GM19023 (cell line): ENCODE results near the gene DIRAS1.
A peak's percentile ranks its signal among the peaks of the same experiment; 100 is the strongest.

Experiments
- ATAC-seq: cut with Tn5 transposase; IDR thresholded peaks from one replicate; pipeline ENCODE4 v1.9.1; 2021; ENCODE audit warnings: mild to moderate bottlenecking, moderate library complexity; ENCODE audit not compliant: unreplicated experiment

Gene DIRAS1

DNA sequence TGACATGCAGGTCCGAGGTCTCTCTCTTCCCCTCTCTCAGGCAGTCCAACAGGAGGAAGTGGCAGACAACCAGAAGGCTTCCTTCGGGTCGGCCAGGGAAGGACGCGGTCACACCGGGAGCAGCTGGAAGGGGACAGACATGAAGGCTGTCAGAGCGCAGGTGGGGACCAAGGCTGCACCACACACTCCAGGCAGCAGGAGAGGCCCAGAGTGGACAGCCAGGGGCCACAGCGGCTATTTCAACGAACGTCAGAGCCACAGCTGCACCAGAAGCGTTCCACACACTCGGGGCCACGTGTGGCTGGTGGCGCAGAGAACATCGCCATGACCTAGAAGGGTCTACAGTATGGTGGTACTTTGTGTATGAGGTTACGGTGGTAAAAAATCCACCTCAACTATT, 34.6 kb upstream of the DIRAS1 start:
- no peak for ATAC-seq

DNA sequence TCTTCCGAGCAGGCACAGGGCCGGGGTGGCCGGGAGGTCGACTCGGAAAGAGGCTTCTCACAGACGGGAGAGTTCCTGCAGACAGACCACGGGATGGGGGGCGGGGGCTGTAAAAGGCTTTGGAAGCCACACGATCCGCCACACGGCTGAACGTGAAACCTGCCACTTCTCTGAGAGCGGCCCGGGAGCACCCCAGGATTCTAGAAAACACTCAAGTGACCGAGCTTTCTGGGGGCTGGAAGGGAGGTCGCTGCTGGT, 34.2 kb upstream of the DIRAS1 start:
- ATAC-seq, result no peak

DNA sequence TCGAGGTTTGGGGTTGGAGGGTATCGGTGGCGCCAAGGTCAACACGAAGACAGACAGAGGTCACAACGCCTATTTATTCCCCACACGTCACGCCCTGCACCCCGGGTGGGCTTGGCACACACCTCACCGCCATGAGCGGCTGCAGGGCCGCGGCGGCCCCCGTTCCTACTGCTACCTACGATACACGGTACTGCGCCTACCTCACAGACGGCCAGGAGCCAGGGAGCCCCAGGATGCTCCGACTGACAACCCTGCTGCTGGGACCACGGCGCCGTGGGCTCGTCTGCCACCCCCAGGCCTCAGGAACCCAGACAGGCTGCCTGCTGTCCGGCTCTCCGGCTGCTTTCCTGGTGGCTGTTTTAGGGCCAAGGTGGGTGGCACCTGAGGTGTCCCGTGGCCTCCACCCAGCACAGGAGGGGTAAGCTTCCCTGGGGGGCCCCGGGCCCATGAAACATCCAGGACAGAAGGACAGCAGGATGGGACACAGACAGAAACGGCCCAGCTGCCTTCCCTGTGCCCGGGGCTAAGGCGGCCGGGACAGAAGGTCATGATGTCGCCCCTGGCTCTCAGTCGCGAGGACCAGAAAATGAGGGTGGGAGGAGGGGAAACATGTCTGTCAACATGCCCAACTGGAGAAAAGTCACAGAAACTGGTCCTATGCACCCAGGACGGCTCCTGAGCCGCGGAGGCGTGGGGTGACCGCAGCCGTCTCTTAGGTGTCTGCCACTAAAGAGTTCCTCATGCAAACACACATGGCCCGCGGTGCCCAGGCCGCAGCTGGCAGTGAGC, 33.7 kb upstream of the DIRAS1 start:
- ATAC-seq, result no peak

DNA sequence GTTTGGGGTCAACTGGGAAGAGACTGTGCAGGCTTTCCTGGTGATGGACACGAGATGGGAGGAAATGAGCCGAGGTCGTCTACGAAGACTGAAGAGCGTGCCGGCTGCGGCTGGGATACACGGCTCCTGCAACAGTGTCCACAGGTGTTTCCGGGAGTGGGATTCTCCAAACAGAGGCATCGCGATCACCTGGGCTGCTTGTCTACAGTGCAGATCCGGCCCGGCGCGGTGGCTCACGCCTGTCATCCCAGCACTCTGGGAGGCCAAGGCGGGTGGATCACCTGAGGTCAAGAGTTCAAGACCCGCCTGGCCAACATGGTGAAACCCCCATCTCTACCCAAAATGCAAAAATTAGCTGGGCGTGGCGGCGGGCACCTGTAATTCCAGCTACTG, 30.3 kb upstream of the DIRAS1 start:
- ATAC-seq, result no peak

DNA sequence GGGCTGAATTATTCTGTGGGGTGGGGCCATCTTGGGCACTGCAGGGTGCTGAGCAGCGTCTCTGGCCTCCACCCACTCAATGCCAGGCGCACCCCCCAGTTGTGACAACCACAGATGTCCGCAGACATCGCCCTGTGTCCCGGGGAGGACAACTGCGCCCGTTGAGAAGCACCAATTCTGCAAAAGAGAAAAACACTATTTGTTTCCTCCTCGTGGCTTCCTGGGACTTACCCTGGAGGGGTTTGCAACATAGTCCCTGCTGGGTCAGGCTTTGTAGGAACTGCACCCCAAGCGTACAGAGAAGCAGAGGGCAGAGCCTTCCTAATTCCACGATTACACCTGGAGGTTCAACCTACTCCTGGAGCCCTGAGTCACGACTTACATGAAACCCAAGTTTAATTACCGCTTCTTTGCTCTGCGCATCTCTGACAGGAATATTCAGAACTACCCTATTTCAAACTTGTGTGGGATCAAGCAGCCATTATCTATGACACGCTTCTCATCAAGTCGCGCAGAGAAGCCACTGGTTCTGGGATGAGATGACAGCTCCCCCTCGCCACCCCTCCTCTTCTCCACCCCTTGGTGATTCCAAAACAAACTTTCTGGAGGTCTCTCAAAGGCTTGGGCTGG, 29.8 kb upstream of the DIRAS1 start:
- no peak for ATAC-seq

DNA sequence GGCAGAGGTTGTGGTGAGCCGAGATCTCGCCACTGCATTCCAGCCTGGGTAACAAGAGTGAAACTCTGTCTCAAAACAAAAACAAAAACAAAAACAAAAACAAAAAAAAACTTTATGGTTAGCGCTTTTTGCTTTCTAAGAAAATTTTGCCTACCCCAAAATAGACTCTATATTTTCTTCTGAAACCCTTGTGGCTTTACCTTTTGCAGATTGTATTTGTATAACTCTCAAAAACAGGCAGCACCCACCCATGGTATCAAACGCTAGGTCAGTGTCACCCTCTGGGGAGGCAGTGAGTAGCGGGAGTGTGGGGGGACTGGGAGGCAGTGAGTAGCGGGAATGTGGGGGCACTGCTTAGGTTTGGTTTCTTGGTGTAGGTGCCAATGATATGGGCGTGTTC, 26.2 kb upstream of the DIRAS1 start:
- ATAC-seq, result no peak

DNA sequence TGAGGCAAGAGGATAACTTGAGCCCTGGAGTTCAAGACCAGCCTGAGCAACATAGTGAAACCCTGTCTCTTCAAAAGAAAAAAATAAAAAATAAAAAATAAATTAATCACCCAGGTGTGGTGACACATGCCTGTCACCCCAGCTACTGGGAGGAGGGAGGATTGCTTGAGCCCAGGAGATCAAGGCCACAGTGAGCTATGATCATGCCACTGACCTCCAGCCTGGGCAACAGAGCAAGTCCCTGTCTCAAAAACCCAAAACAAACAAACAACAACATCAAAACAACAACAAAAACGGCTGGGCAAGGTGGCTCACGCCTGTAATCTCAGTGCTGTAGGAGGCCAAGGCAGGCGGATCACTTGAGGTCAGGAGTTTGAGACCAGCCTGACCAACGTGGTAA, 22.9 kb upstream of the DIRAS1 start:
- ATAC-seq, result no peak

DNA sequence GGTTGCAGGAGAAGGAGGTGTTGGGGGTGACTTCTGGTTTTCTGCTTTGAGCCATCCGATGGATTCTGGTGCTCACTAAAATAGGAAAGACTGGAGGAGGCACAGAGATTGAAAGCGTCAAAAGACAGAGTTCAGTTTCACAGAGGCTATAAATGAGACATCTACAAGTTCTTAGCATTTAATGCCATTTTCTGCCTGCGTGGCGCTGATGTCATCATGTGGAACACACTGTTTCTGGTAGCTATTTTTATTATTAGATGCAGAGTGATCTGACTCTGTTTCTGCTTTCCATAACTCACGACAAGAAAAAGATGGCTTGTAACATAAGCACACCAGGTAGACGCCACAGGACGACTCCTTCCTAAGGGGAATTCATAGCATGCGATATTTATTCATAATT, 21.9 kb upstream of the DIRAS1 start:
- ATAC-seq, result no peak

DNA sequence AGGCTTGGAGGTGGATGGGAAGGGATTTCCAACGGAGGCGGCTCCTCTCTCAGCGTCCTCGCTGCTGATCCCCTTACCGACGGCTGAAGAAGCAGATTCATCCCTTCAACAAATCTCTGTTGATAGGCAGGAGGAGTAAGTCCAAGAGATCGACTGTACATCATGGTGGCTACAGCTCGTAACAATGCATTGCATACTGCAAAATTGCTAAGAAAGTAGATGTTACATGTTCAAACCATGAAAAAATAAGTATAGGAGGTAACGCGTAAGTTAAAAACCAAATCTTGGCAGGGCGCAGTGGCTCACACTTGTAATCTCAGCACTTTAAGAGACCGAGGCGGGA, 19.1 kb upstream of the DIRAS1 start:
- ATAC-seq, result no peak

DNA sequence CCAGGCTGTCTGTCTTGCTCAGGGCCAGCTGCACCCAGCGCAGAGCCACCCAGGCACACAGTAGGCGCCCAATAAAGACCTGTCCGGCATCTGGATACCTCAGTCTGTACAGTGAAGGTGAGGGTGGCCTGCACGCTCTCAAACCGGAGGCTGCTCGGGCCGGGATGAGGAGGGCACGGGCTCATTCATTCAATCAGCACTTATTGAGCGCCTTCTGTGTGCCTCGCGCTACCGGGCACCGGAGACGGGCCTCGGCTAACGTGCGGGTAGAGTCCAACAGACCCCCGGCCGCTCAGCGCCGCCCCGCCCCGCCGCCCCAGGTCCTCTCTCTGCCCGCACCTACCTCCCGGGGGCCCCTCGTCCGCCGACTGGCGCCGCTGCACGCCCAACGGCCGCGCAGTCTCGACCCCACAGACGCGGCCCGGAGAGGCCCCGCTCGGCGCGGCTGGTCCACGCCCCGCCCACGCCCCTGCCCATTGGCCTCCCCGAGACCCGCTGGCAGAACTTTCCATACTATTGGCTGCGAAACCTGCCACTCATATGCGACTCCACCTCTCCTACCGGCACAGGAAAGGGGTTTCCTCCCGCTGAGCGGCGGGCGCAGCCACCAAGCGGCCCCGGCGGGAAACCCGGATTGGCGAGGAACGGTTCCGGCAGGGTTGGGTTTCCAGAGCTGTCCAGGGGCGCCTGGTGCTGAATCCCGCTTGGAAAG, 18.6 kb upstream of the DIRAS1 start, which contains the start of gene SLC39A3:
Gene SLC39A3, minus strand, starts transcription at position 416 of the 712 bp plus-strand sequence. CDS start 2,760 bp downstream, outside the sequence.
- peak; percentile 94 for ATAC-seq

DNA sequence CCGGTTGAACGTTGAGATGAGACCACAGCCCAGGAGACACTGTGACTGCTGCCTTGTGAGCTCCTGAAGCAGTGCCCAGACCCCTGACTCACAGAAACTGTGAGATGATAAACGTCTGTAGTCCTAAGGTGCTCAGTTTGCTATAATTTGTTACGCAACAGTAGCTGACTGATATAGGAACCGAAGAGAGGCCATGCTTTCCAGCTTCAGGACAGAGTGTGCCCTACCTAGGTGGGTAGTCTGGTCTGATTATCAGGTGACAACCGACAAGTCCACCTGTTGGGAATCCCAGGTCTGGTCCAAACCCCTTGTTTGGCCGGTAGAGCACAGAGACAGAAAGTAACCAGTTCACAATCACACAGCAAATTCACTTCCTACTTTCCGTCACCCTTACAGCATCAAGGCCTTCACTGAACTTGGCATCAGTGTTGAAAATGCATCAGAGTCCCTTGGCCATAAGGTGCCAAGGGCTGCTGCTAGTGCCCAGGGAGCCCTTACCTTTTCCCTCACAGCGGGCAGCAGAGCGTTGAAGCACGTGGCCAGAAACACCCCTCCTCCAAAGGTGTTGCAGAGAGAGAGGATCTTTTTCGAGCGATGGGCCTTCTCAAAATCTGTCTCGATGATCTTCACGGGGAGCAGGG, 15.5 kb upstream of the DIRAS1 start:
- ATAC-seq, result no peak

DNA sequence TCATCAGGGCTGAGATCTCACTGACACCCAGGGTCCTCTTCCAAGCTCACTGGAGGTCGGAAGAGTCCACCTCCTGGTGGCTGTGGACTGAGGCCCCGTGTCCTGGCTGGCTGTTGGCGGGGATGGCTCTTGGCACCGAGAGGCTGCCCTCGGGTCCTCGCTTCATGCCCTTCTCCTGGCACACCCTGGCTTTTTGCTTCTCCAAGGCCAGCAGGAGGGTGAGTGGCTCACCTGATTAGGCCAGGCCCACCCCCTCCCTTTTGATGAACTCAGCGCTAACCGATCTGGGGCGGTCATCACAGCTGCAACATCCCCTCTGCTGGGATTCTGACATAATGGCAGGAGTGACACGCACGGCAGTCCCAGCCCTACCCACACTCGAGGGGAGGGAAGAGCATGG, 14.2 kb upstream of the DIRAS1 start:
- no peak for ATAC-seq

DNA sequence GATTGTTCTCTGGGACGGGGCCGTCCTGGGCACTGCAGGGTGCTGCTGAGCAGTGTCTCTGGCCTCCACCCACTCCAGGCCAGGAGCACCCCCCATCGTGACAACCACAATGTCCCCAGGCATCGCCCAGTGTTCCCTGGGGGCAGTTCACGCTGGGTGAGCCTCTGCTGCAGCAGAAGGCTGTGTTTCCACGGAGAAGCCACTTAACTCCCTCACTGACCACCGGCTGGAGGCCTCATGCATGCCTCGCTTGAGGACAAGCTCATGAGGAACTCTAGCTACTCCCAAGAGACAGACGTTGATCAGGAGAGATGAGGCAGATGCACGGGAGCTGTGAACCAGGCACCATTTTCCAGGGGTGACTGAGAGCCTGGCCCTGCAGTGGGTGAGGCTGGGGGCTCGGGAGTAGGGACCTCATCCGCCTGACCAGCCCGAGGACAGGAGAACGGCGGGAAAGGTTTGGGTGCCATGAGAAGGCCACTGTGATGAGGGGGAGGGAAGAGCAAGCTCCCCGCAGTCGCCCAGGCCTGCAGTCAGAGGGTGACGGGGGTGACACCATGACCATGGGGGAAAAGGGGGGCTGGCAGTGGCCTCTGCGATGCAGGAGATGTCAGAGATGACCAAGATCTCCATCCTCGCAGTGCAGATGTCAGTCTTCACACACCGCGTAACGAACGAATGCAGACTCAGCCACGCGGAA, 13.6 kb upstream of the DIRAS1 start:
- ATAC-seq, result no peak

DNA sequence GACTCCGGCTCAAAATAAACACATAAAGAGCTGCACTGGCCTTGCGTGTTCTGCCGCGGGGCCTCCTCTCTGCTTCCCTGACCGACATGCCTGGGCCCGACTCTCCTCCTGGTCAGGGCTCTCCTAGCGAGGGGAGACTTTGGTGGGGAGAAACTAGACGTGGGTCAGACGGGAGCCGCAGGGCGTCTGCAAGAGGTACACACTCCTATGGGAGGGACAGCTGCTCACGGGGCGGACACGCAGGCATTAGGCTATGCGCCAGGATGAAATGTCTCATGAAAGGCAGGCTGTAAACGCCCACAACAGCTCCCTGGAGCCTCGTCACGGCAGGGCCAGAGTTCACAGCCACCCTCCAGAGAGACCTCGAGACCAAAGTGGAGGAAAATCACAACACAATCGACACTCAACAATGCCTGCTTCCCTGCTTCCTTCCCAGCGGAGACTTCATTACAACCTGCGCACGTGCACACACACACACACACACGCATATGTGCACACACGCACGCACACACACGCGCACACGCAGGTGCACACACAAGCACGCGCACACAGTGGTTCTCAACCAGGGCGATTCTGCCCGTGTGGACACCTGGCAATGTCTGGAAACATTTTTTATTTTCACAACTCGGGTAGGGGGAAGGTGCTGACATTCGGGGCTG, 12.9 kb upstream of the DIRAS1 start:
- ATAC-seq, result no peak

DNA sequence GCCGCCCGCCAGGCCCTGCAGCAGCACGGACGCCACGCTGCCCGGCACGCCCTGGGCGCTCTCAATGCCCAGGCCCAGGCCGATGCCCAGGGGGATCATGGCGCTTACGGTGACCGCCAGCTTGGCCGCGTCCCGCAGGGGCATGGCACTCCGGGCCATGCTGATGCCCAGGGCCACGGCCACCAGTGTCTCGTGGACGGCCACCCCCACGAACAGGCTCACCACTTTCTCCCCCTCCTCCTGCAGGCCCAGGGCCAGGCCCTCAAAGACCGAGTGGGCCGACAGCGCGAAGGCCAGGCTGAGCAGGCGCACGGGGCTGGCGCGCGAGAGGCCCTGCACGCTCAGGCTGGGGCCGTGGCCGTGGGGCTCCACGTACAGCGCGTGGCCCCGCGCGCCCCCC, 11.7 kb upstream of the DIRAS1 start:
- no peak for ATAC-seq

DNA sequence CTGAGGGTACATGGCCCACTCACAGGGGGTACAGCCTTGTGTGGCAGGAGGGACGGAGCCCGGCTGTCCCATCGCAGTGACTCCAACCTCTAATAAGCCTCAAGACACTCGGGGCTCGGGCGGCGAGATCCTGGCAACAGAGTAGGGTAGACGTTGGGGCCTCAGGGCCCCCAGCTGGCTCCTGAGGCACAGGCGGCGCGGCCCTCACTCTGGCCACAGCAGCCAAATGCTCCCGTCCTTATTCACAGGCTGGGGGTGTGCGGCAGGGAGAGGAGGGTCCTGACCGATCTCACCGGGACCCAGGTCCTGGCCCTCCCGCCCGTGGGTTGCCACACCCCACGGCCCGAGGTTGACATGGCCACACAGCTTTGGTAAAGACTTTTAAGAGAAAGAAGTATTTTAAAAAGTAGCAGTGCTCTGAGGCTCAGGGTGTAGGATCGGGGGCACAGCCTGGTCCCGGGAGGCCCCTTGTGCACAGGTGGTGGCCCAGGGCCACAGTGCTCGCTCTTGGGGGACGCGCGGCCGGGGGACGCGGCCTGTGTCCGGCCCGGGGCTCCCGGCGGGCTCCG, 11.1 kb upstream of the DIRAS1 start:
- ATAC-seq, result no peak

DNA sequence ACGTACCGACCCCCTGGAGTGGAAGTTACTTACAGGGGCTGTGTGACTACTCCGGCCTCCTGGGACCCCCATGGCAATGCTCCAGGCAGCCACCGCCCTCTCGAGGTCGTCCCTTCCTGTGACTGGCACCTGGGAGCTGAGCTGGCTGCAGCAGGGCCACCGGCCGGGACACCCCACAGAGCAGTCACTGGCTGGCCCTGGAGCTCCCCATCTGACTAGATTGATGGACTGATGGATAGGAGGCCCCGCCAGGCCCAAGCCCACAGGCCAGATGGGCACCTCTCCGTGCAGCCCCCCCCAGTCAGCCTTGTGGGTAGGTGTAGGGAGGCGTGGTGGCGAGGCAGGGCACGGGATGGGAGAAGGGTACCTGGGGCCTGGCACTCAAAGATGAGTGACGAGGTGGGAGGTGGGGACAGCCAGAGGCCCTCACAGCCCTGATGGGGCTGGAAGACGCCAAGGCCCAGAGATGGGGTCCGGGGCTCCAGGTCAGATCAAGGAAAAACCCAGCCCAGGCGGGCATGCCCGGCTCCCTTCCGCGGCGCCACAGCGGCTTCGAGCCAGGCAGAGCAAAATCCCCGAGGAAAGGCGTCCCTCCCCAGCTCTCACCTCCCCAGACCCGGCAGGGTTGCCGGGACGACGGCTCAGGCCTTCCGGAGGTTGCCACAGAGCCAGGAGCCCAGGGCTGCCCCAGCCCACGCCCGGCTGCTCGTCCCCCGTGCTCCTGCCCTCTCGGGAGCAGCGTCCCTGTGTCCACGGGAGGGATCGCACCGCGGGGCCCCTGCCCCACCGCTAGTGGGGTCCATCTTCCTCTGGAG, 10.2 kb upstream of the DIRAS1 start:
- no peak for ATAC-seq

DNA sequence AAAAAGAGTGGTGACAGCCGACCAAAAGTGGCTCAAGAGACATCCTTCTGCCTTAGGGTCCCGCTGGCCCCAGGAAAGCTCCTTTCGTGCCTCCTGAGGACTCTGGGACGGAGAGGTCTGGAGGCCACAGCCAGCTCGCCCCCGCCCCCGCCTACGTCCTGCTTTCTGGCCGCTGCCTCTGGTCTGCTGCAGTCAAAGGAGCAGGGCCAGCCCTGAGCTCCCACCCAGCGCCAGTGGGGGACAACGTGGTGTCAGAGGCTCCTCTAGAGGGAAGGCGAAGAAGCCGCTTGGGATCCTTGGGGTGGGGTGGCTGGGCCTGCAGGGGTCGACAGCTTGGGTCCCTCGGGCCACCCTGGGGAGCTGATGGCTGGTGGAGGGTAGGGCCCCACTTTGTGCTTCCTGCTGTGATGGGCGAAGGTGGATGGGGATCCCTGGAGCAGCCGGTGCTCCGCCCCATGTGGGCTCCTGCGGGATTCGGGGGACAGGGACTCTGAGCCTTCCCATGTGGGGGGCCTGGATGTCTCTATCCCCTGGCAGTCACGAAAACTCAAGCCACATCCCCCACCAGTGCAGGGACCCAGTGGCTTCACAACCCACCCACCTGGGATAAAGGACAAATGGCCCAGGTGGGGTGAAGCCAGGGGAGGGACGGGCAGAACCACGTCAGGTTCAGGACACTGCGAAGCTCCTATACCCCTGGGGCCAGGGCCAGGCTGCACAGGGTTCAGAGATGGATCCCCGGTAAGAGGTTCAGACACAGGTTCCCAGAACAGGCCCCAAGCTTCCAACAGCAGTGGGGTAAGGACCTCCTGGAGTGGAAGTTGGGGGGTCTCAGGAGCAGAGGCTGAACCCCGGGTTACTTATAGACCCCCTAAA, 9.0 kb upstream of the DIRAS1 start:
- no peak for ATAC-seq
